Thoracic aorta (tissue), 2 donors: ENCODE measurements around the gene CEPT1. TPM values are rescaled to one million over a fixed set of nuclear protein-coding genes. Genes with fewer than 3 reads are reported as not detected.

Experiments used
- ATAC-seq: fragments of 150-250 bp; one replicate; pipeline ENCODE4 v1.8.0; 2017; ENCODE audit warnings: low read depth; ENCODE audit not compliant: insufficient number of reproducible peaks, low FRiP score
- DNase-seq: peaks from one replicate; pipeline ENCODE4 v3.0.0-alpha.2; 2020; ENCODE audit warnings: low spot score
- H3K27ac ChIP-seq, 2 donors: fragments of 200-600 bp; sonication (generic); 1 replicate in 1 of 2; 2 replicates in 1 of 2; pipeline ENCODE4 v1.5.1; 2016; ENCODE audit warnings: mild to moderate bottlenecking in 2 of 2, moderate library complexity in 2 of 2
- H3K27me3 ChIP-seq: fragments of 200-600 bp; sonication (generic); replicated peaks from 2 replicates; pipeline ENCODE4 v1.6.0; 2016; ENCODE audit warnings: mild to moderate bottlenecking; ENCODE audit not compliant: insufficient read depth
- H3K36me3 ChIP-seq: fragments of 200-600 bp; sonication (generic); one replicate; pipeline ENCODE4 v1.5.1; 2016
- H3K4me1 ChIP-seq, 2 donors: fragments of 200-600 bp; sonication (generic); 1 replicate in 1 of 2; 2 replicates in 1 of 2; pipeline versions ENCODE4 v1.5.1 to v1.6.0; 2016; ENCODE audit warnings: low read depth in 2 of 2, mild to moderate bottlenecking in 1 of 2; ENCODE audit not compliant: control insufficient read depth in 1 of 2
- H3K4me3 ChIP-seq: fragments of 200-600 bp; sonication (generic); 2 replicates; pipeline ENCODE4 v1.5.1; 2016; ENCODE audit warnings: mild to moderate bottlenecking
- H3K9me3 ChIP-seq: fragments of 200-600 bp; sonication (generic); 2 replicates; pipeline ENCODE4 v1.5.1; 2016
- CTCF ChIP-seq: fragments of 200-600 bp; sonication (generic); IDR thresholded peaks from one replicate; pipeline ENCODE4 v1.5.1; 2019; ENCODE audit warnings: antibody characterized with exemption
- total RNA-seq, 2 donors: library from RNA; depleted of rRNA; stranded (reverse); fragments of >200 nt; gene quantifications; one replicate each; pipeline versions ENCODE4 v1.1.0 to v1.2.3, GENCODE V29; 2016

Gene CEPT1
- total RNA-seq, 2 donors from 2014 or later, result 31.0 to 33.5 TPM

- H3K36me3 ChIP-seq, result peaks cover 2% of the 10 kb centered on the region
- no peak overlapping the region for H3K4me3 ChIP-seq
- H3K27ac ChIP-seq, result no peak overlapping the region
- no peaks in the 10 kb centered on the region for H3K9me3 ChIP-seq
- DNase-seq (no peak), ATAC-seq (no peak)
- no peaks in the 10 kb centered on the region for H3K27me3 ChIP-seq
- no peak for TF ChIP-seq CTCF
- H3K4me1 ChIP-seq, result no peaks in the 10 kb centered on the region
Observed at GRCh38 chr1:111161843-111162487, 21.9 kb downstream of the CEPT1 start.

- H3K27me3 ChIP-seq, result no peaks in the 10 kb centered on the region
- DNase-seq, result no peak
- no peak overlapping the region for H3K4me3 ChIP-seq
- H3K4me1 ChIP-seq, result no peaks in the 10 kb centered on the region
- no peak for TF ChIP-seq CTCF
- H3K9me3 ChIP-seq, result no peaks in the 10 kb centered on the region
- H3K36me3 ChIP-seq, result peaks cover 2% of the 10 kb centered on the region
- no peak overlapping the region for H3K27ac ChIP-seq
- no peak for ATAC-seq
Observed at GRCh38 chr1:111162488-111162880, 22.5 kb downstream of the CEPT1 start.

GRCh38 chr1:111163363-111163762 lies 23.3 kb downstream of the CEPT1 start:
- no peak for ATAC-seq
- TF ChIP-seq CTCF, result no peak
- peaks cover 2% of the 10 kb centered on the region for H3K36me3 ChIP-seq

GRCh38 chr1:111164151-111164550 lies 24.1 kb downstream of the CEPT1 start:
- H3K27ac ChIP-seq, result no peak overlapping the region
- no peaks in the 10 kb centered on the region for H3K9me3 ChIP-seq
- no peaks in the 10 kb centered on the region for H3K27me3 ChIP-seq
- H3K36me3 ChIP-seq, result peaks cover 2% of the 10 kb centered on the region
- ATAC-seq (no peak), DNase-seq (no peak)
- no peak for TF ChIP-seq CTCF
- no peaks in the 10 kb centered on the region for H3K4me1 ChIP-seq
- no peak overlapping the region for H3K4me3 ChIP-seq

More at GRCh38 chr1:111163363-111163762, 23.3 kb downstream of the CEPT1 start:
- Histone ChIP-seq H3K4me1 (no peaks in the 10 kb centered on the region), H3K9me3 (no peaks in the 10 kb centered on the region), H3K27me3 (no peaks in the 10 kb centered on the region), H3K4me3 (no peak overlapping the region), H3K27ac (no peak overlapping the region)
- no peak for DNase-seq

- ATAC-seq, result no peak
- Histone ChIP-seq H3K9me3 (no peaks in the 10 kb centered on the region), H3K4me1 (no peaks in the 10 kb centered on the region), H3K36me3 (no peaks in the 10 kb centered on the region), H3K27ac (no peak overlapping the region), H3K4me3 (no peak overlapping the region), H3K27me3 (no peaks in the 10 kb centered on the region)
- no peak for TF ChIP-seq CTCF
- no peak for DNase-seq
Observed at GRCh38 chr1:111172463-111172862, 32.4 kb downstream of the CEPT1 start.
